SK-N-MC (cell line): ENCODE measurements around the gene ARNT2.

ENCODE experiments used
- EZH2 ChIP-seq: fragments of 200-600 bp; sonication (generic); IDR thresholded peaks from one replicate; pipeline ENCODE4 v1.6.1; 2017; ENCODE audit warnings: antibody characterized with exemption
- POLR2AphosphoS5 ChIP-seq: IDR thresholded peaks from 2 replicates; pipeline ENCODE4 v1.6.1; 2012; ENCODE audit warnings: mild to moderate bottlenecking, low read depth, low read length, borderline replicate concordance

DNA sequence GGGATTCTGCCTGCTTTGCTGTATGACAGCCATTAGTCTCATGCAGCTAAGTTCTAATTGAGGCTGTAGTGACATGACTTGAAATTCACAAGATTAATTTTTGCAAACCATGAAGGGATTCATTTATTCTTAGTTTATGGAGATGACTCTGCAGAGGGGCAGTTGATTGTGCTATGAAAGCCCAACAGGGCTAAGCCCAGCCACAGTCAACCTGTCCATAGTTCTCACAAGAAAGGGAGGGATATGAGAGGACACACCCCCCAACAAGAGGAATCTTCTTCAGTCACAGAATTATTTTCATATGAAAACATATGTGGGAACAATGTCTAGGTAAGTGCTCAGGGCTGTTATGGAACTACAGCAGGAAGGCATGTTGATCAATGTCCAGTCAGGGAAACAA lies 229.0 kb downstream of the ARNT2 start:
- no peak for TF ChIP-seq POLR2AphosphoS5
- no peak for TF ChIP-seq EZH2
